Measurements from ENCODE around the gene SLC6A18.

- TF ChIP-seq CTCF (IDR thresholded peaks at IDR 0.05) (no peak), POLR2AphosphoS5 (IDR thresholded peaks at IDR 0.05) (no peak), EP300 (IDR thresholded peaks at IDR 0.05) (no peak), POLR2A (IDR thresholded peaks at IDR 0.05) (no peak)
Observed at GRCh38 chr5:1182360-1182632, 42.9 kb upstream of the SLC6A18 start.

All from gastroesophageal sphincter (tissue), 3 donors.